Smooth muscle cell (in vitro differentiated cells): ENCODE measurements around the gene GPHA2. TPM values are rescaled to one million over a fixed set of nuclear protein-coding genes. Genes with fewer than 3 reads are reported as not detected.

Source experiments
- DNase-seq: peaks from one replicate; lab custom pipeline; 2025; ENCODE audit not compliant: unreplicated experiment; lab: John Stamatoyannopoulos, UW
- H2AFZ ChIP-seq: fragments of 200-600 bp; sonication (generic); 2 replicates; pipeline ENCODE4 v1.6.0; 2016; ENCODE audit warnings: antibody characterized with exemption, low read depth, mild to moderate bottlenecking
- H3F3A ChIP-seq: fragments of 200-600 bp; sonication (generic); 2 replicates; pipeline ENCODE4 v1.6.0; 2017; ENCODE audit warnings: antibody characterized with exemption, low read depth
- H3K27ac ChIP-seq: fragments of 200-600 bp; sonication (generic); 2 replicates; pipeline ENCODE4 v1.5.1; 2016; ENCODE audit warnings: low read depth, mild to moderate bottlenecking
- H3K27me3 ChIP-seq: fragments of 200-600 bp; sonication (generic); 2 replicates; pipeline ENCODE4 v1.6.1; 2016; ENCODE audit warnings: low read depth, mild to moderate bottlenecking
- H3K36me3 ChIP-seq: fragments of 200-600 bp; sonication (generic); 2 replicates; pipeline ENCODE4 v1.5.1; 2016; ENCODE audit warnings: low read depth
- H3K4me1 ChIP-seq: fragments of 200-600 bp; sonication (generic); 2 replicates; pipeline ENCODE4 v1.5.1; 2016; ENCODE audit warnings: low read depth
- H3K4me2 ChIP-seq: fragments of 200-600 bp; sonication (generic); 2 replicates; pipeline ENCODE4 v1.6.0; 2016; ENCODE audit warnings: mild to moderate bottlenecking
- H3K4me3 ChIP-seq: fragments of 200-600 bp; sonication (generic); 2 replicates; pipeline ENCODE4 v1.5.1; 2016; ENCODE audit warnings: mild to moderate bottlenecking
- H3K79me2 ChIP-seq: fragments of 200-600 bp; sonication (generic); 2 replicates; pipeline ENCODE4 v1.6.0; 2016; ENCODE audit warnings: low read depth, mild to moderate bottlenecking
- H3K9ac ChIP-seq: fragments of 200-600 bp; sonication (generic); 2 replicates; pipeline ENCODE4 v1.6.0; 2016; ENCODE audit warnings: low read depth
- H3K9me3 ChIP-seq: fragments of 200-600 bp; sonication (generic); replicated peaks from 2 replicates; pipeline ENCODE4 v1.5.1; 2016; ENCODE audit warnings: low read depth
- H4K20me1 ChIP-seq: fragments of 200-600 bp; sonication (generic); 2 replicates; pipeline ENCODE4 v1.6.0; 2016; ENCODE audit warnings: low read depth
- WGBS: methylation state at CpG from one replicate; pipeline ENCODE4 v1.1.7; 2016; ENCODE audit warnings: low lambda C conversion rate; 5-methylcytosine and 5-hydroxymethylcytosine counted together
- polyA plus RNA-seq: library from polyadenylated mRNA; unstranded; fragments of >200 nt; fragmentation: Nextera tagmentation; extraction: Ambion mirVana; gene quantifications from 2 replicates; pipeline ENCODE4 v1.2.1, GENCODE V29; 2016
- total RNA-seq: library from RNA; depleted of rRNA; stranded (reverse); fragments of >200 nt; gene quantifications from 2 replicates; pipeline ENCODE4 v1.2.3, GENCODE V29; 2014
- TF ChIP-seq, protein P1 (sequence below): fragments of 200-600 bp; sonication (generic); IDR thresholded peaks from 2 replicates; pipeline ENCODE4 v1.5.1; 2017; ENCODE audit warnings: borderline replicate concordance, mild to moderate bottlenecking, antibody characterized with exemption; ENCODE audit not compliant: insufficient read depth, poor library complexity, severe bottlenecking

Gene GPHA2
- total and polyA plus RNA-seq, 2 experiments from 2014 or later = 0.40 TPM; not detected in 1

- no peaks in the 10 kb centered on the region for H4K20me1 ChIP-seq
- peak overlapping the region; percentile 50 for H3K27ac ChIP-seq
- H3K27me3 ChIP-seq = no peaks in the 10 kb centered on the region
- peak overlapping the region; percentile 23 for H2AFZ ChIP-seq
- peaks cover 17% of the 10 kb centered on the region for H3K4me1 ChIP-seq
- H3F3A ChIP-seq = peaks cover 6% of the 10 kb centered on the region
- peak overlapping the region; percentile 89 for H3K9ac ChIP-seq
- TF ChIP-seq, protein P1, sequence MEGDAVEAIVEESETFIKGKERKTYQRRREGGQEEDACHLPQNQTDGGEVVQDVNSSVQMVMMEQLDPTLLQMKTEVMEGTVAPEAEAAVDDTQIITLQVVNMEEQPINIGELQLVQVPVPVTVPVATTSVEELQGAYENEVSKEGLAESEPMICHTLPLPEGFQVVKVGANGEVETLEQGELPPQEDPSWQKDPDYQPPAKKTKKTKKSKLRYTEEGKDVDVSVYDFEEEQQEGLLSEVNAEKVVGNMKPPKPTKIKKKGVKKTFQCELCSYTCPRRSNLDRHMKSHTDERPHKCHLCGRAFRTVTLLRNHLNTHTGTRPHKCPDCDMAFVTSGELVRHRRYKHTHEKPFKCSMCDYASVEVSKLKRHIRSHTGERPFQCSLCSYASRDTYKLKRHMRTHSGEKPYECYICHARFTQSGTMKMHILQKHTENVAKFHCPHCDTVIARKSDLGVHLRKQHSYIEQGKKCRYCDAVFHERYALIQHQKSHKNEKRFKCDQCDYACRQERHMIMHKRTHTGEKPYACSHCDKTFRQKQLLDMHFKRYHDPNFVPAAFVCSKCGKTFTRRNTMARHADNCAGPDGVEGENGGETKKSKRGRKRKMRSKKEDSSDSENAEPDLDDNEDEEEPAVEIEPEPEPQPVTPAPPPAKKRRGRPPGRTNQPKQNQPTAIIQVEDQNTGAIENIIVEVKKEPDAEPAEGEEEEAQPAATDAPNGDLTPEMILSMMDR = no peak
- peaks cover 18% of the 10 kb centered on the region for H3K79me2 ChIP-seq
- WGBS = 14% methylated on average over 22 of the region's 23 CpGs
- H3K36me3 ChIP-seq = no peaks in the 10 kb centered on the region
- peak overlapping the region; percentile 83 for H3K4me3 ChIP-seq
- peak overlapping the region; percentile 95 for H3K4me2 ChIP-seq
- no peaks in the 10 kb centered on the region for H3K9me3 ChIP-seq
- no peak for DNase-seq
Measured at GRCh38 chr11:64916040-64916774, 19.5 kb downstream of the GPHA2 start.

DNA sequence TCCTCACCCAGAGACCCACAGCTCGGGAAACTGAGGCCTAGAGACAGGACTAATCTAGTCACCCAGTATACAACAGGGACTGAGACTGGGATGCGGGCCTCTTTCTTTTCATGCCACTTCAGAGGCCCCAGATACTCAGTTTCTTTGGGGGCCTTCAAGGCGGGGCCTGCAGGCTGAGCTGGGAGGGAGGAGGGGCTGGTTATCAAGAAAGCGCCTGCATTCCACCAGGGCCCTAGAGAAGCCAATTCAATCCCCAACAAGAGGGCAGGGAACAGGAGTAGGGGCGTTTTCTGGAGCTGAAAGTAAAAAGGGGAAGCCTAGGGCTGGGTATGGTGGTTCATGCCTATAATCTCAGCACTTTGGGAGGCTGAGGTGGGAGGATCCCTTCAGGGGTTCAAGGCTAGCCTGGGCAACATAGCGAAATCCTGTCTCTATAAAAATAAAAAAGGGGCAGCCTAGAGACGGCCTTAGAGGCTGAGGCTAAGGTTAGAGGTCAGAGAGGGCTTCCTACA is 20.3 kb downstream of the GPHA2 start:
- peak overlapping the region; percentile 83 for H3K4me3 ChIP-seq
- H3K79me2 ChIP-seq = peaks cover 18% of the 10 kb centered on the region
- no peaks in the 10 kb centered on the region for H3K27me3 ChIP-seq
- no peak overlapping the region for H2AFZ ChIP-seq
- TF ChIP-seq, protein P1 = no peak
- peak overlapping the region; percentile 95 for H3K4me2 ChIP-seq
- no peaks in the 10 kb centered on the region for H4K20me1 ChIP-seq
- H3F3A ChIP-seq = peaks cover 6% of the 10 kb centered on the region
- H3K36me3 ChIP-seq = no peaks in the 10 kb centered on the region
- H3K9me3 ChIP-seq = no peaks in the 10 kb centered on the region
- peaks cover 17% of the 10 kb centered on the region for H3K4me1 ChIP-seq
- no peak for DNase-seq
- H3K27ac ChIP-seq = no peak overlapping the region
- 91% methylated on average over 7 of the region's 7 CpGs for WGBS
- H3K9ac ChIP-seq = peak overlapping the region; percentile 89

DNA sequence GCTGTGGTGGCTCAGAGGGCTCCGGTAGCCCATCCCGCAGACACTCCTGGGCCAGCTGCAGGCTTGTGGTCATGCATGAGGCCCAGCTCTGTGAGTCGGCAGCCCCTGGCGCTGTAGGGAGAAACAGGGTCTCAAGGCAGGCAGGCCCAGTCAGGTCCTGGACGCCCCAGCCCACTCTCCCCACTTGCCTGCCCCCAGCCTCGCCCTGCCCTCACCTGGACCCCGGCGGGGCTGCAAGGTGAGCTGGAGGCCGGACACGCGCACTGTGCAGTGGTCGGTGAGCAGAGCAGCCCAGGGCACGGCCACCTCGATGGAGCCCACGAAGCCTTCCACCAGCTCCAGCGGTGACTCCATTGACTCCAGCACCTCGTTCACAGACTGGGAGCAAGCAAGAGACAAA is 21.6 kb downstream of the GPHA2 start:
- H3K79me2 ChIP-seq = peaks cover 18% of the 10 kb centered on the region
- no peak overlapping the region for H3K4me2 ChIP-seq

More for the DNA sequence above, 21.6 kb downstream of the GPHA2 start:
- Histone ChIP-seq H3K36me3 (no peaks in the 10 kb centered on the region), H4K20me1 (no peaks in the 10 kb centered on the region), H2AFZ (no peak overlapping the region), H3K27me3 (no peaks in the 10 kb centered on the region), H3K9ac (no peak overlapping the region), H3K4me3 (no peak overlapping the region), H3F3A (peaks cover 6% of the 10 kb centered on the region), H3K4me1 (peaks cover 17% of the 10 kb centered on the region), H3K9me3 (no peaks in the 10 kb centered on the region), H3K27ac (no peak overlapping the region)
- TF ChIP-seq, protein P1 = no peak
- WGBS = 94% methylated on average over 17 of the region's 17 CpGs
- no peak for DNase-seq
